COR-L47 (cell line): ENCODE data around the gene WWOX.

Source experiments
- DNase-seq: peaks from one replicate; lab custom pipeline; 2025; lab: John Stamatoyannopoulos, UW

WWOX gene

DNA sequence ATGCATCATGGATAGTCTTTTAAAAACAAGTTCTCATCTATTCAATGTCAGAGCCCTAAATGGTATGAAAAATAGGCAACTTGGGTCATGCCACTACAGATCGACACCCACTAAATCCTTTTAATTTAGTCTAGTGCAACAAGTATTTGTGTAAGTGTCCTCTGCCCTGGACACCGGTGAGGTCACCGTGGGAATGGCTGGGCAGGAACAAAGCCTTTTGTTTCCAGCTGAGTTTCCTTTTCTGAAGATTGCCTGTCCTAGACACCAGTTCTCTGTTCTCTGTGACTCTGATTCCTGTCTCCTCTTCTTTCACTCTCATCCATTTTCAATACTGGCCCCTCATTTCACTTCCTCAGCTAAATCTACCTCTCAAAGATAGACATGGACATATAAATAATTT lies 1054.6 kb downstream of the WWOX start:
- DNase-seq, result no peak

DNA sequence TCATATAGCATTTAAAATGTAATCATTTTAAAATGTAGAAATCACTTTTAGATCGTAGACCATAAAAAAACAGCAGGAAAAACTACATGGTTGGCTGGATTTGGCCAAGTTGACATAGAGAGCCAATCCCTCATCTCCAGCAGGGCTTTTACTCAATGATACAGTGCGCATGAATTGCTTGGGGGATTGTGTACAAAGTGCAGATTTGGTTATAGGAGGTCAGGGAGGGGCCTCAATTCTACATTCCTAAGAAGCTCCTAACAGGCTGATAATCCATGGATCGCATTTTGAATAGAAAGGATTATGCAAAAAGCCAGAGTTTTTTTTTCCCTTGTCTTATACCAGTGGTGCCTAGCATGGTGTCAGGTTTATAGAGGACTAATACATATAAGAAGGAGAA lies 1056.0 kb downstream of the WWOX start:
- no peak for DNase-seq

GRCh38 chr16:79155904-79156303 lies 1056.5 kb downstream of the WWOX start:
- no peak for DNase-seq

- no peak for DNase-seq
Measured at GRCh38 chr16:79156761-79157160, 1057.3 kb downstream of the WWOX start.

DNA sequence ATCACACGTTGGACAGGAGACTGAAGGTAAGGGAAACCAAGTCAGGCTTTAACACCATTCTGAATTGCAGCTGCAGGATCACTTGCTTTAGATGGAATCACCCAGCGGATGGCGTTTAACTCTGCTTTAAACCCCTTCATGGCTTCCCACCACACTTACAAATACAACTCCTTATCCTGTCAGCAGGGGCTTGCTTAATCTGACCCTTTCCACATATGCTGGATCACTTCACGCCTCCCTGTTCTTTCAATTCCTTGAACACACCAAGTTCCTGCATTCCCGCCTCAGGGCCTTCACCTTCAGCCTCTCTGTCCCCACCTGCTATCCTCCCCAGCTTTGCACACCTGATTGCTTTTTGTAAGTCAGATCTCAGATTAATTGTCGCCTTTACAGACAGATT lies 1058.9 kb downstream of the WWOX start:
- DNase-seq, result no peak

DNA sequence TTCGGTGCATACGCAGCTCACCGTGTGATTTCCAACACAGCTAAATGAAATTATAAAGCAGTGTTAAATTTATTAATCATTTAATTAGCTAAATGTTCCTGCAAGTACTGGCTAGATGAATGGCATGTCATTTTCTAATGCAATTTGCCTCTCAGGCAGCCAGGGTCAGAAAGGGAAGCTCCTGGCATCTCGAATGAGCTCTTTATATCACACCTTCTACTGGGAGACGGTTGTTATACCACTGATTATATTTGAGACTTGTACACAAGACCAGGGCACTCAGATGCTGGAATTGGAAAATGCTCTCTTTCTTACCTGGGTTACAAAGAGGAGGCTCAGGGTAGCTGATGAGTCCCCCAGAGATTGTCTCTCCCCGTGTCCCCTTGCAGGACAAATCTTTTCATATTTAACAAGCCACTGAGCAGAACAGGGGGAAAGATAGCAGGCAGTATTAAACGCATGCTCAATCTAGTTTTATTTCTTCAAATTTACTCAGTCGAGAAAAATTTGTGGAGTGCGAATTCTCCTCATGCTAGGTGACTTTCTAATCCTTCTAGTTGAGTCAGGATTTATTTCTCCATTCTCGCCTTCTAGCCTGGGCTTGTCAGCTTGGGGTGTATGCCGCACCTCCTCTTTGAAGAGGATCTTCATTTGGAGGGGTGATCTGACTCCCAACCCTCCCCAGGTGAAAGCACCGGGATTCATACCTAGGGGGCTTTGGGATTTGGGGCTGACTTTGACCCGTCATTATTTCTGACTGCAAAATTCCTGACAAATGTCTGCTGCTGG lies 1060.0 kb downstream of the WWOX start:
- no peak for DNase-seq

GRCh38 chr16:79162977-79163376 lies 1063.5 kb downstream of the WWOX start:
- DNase-seq, result peak; percentile 40

DNA sequence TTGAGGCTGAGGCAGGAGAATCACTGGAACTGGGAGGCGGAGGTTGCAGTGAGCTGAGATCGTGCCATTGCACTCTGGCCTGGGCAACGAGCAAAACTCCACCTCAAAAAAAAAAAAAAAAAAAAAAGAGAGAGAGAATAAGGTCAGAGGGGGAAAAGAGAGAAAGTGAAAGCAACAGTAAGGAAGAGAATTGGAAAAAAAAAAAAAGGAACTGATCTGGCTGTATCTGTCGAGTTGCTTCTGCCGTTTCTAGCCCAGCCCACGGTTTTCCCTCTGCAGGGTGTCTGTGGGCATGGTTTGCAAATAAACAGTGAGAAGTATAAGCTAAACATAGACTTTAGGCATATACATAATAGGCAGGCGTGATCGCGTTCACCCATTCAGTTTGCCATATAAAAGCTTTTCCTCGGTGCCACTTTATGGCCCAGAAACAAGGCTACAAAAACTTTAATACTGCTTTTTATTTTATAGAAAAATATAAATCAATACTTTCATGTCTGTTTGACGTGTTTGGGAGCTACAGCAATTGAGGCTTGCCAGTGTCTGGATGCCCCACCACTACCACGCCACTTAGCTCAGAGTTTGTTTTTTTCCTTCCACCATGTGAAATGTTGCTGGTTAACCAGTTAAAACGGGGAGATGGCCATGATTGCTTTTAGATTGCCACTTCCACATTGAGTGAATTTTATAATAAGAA lies 1064.4 kb downstream of the WWOX start:
- no peak for DNase-seq

GRCh38 chr16:79164388-79164995 lies 1065.0 kb downstream of the WWOX start:
- no peak for DNase-seq

DNA sequence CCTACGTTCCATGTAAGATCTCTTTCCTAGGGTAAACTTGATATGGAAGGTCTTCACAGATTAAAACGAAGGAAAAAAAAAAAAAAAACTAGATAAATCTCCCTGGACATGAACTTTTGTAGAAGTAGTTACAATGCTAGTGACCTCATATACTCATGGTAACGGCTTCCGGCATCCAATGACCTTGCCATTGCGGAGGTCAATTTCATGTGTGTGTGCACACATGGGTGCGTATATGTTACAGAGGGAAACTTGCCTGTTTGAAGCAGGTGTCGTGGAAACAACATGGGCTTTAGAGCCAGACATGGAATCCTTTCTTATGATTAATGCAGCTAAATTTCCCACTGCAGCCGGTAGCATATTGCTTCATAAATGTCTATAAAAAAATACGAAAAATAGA lies 1065.6 kb downstream of the WWOX start:
- no peak for DNase-seq

DNA sequence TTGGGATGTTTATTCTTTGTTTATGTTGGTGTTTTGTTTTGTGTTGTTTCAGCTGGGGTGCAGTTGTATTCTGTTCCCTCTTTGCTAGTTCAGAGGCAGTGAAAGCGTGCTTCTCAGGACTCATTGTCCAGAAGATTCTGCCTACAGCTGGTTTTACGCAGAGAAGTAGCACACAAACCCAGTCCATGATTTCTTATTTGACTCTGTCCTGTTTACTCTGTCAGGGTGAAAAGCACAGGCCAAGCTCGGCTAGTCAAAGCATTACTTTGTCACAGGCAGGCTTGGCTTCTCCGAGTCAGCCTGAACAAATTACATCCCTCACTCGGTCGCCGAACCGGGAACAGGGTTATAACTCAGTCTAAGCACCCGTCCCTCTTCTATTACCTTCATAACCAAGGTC lies 1066.1 kb downstream of the WWOX start:
- no peak for DNase-seq

GRCh38 chr16:79167893-79168292 lies 1068.4 kb downstream of the WWOX start:
- DNase-seq, result no peak

DNA sequence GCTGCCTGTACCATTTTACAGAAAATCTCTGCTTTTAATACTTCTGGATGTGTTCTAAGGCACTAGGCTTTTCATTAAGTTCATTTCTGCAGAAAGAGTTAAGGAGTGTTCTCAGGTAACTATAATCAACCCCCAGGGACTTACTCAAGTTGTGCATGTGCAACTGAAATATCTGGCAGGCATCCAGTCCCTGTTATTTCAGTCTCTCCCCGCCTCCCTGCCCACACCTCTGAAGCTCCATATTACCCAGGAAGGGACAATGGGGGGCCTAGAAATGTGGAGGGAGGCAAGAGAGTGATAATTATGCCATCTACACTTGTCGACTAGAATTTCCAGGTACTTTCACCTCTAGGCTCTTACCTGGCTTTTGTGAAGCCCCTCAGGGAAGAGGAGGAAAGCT lies 1068.9 kb downstream of the WWOX start:
- DNase-seq, result no peak

DNA sequence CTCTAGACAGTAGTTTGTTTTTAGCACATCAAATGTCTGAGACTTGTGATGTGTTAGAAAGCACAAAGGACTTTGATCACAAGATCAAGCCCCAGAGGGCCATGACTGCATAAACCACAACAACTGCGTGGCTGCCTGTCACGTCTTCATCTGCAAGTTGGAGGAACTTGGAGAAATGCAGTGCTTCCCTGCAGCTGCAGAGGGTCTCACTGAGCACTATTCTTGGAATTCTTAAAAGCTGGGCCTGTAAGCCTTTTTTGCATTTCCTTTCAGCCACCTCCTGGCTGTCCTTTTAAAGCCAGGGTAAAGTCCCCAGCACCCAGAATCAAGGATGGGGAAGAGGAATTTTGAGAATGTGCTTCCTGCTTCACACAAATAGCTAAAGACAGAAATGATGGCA lies 1069.8 kb downstream of the WWOX start:
- no peak for DNase-seq

DNA sequence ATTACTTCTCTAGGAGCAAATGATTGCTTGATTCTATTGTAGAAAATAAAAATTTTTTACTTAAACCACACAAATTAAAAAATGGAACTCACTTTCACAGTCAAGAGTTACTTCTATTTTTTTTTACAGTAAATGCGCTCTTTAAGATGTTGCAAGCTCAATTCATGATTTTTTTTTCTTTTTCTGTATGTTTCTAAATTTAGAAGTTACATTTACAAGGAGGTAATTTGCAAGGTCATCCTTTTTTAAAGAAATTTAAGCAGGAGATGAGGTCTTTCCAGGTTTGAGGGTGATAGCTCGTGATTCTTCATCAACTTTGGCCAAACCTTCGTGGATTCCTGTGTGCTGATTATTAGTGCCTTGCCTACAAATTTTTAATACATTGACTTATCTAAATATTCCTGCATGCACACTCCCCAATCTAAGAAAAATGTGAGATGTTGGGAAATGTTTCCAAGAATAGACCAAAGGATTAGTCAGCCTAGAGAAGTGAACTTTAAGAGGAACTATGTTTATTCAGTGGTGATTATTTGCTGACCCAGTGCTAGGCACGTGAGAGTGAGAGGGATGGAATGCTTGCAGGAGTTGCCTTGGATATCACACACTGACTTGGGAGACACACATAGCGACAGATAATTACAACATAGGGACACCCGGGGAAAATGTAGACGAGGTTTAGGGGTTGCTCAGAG lies 1071.2 kb downstream of the WWOX start:
- DNase-seq, result no peak

DNA sequence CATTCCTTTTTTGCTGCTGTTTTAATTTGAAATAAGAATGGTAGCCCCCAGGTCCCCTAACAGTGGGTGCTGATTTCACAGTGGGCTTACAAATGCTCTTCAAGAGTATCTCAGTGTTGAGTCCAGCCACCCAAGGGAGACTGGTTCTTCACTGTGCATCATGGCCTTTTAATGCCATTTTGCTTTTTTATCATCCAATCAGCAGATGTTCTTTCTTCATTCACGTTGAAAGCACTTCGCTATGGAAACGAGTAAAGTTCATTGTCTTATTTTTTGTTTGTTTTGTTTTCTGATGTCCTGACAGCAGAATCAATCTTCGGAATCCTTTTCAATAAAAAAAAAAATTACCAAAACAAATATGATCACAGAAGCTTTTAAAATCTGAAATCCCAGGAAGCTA lies 1072.0 kb downstream of the WWOX start:
- no peak for DNase-seq

GRCh38 chr16:79171931-79172705 lies 1072.7 kb downstream of the WWOX start:
- DNase-seq, result peak; percentile 96

GRCh38 chr16:79172976-79173500 lies 1073.6 kb downstream of the WWOX start:
- no peak for DNase-seq

GRCh38 chr16:79173919-79174318 lies 1074.5 kb downstream of the WWOX start:
- DNase-seq, result no peak

DNA sequence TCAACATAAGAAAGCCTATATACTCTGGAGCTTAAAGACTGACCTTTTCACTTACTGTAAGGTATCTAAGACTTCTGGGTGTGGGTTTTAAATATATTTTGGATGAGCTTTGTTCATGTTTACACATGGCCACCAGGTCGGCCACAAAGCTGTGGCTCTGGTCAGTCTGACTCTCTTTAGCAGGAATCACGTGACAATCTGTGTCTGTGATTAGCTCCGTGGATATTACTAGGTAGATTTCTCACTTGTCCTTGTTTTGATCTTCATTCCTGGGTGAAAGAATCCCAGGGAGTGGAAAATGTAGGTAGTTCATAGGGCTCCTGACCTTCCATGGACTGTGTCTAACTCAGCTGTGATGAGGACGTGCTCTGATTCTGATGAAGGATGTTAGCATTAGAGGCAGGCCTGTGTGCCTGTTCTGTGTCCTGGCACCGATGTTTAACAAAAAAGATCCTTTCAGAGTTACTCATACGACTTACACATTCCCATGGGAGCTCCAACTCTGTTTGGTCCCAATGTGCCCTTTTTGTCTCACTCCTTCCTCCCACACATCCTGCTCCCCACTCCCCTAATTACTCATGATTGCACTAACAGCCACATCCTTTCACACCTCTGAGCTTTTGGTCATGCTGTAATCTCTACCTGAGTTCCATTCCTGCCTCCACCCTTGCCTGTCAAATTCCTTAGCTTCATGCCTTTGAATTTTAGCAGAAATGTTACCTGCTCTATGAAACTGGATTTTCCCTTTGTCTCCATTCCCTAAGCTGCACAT lies 1076.0 kb downstream of the WWOX start:
- DNase-seq, result no peak

GRCh38 chr16:79177018-79177417 lies 1077.6 kb downstream of the WWOX start:
- DNase-seq, result no peak
